Measurements from ENCODE around the gene ABHD14A.

The ABHD14A gene

GRCh38 chr3:51957520-51958205 is 17.2 kb upstream of the ABHD14A start:
- no peak for DNase-seq

- DNase-seq, result no peak
These were observed 16.0 kb upstream of the ABHD14A start for GRCh38 chr3:51958603-51959521.

DNA sequence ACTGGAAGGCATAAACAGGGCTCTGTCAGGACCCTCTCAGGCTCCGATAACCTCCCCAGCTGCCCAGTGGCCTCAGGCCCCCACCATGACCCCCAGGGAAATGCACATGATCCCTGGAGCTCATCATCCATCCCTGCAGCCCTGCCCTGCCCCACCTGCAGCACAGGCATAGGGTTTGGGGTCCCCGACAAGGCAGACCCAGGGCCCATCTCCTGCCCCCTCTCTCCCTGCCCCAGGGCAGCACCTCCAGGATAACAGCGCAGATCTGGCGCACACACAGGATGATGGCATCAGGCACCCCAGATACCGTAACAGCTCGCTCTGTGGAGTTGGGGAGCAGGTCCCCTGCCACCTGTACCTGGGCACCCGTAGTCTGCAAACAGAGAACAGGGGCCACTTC is 15.2 kb upstream of the ABHD14A start:
- no peak for DNase-seq

DNA sequence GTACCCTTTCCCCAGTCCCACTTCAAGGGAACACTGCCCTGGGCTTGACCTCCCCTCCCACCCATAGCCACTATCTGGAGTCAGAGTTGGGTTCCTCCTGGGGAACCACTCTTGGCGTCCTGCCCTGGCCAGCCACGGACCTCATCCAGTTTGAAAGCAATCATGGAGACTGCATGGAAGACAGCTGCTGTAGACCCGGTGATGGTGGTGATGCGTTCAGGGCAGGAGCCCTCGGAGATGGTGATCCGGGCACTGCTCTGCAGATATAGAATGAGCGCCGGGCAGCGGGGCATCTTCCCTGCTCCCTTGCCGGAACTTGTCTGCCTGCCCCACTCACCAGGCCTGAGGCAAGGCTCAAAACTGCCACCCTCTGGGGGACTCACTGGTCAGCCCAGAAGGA is 14.5 kb upstream of the ABHD14A start:
- no peak for DNase-seq

- no peak for DNase-seq
These were observed 13.9 kb upstream of the ABHD14A start for GRCh38 chr3:51961011-51961410.

- no peak for DNase-seq
These were observed 13.0 kb upstream of the ABHD14A start for GRCh38 chr3:51961602-51962569.

DNA sequence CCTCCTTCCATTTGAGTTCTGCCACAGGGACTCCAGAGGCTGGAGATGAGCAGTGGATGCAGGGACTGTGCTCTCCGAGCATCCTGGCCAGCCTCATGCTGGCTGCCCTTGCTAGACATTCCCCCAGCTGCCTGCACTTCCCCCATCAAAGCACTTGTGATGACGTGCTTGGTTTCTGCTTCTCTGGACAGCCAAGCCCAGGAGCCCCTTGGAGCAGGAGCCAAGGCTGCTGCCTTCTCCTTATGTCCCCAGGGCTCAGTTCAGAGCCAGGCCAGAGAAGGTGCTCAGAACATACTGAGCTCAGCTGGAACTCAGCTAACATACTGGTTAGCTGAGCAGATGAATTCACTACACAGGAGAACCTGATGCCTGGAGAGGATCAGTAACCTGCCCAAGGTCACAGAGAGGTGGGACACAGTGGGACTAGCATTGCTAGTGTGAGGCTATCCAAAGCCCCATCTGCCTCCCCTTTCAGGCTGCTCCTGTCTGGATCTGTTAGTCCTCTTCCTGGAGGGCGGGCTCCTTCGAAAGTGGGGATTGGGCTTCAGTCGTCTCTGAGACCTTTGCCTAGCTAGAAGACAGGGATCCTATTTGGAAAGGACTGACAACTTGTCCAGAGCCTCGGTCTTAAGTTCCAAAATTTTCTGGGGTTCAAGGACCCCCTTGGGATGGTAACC is 11.9 kb upstream of the ABHD14A start:
- no peak for DNase-seq

DNA sequence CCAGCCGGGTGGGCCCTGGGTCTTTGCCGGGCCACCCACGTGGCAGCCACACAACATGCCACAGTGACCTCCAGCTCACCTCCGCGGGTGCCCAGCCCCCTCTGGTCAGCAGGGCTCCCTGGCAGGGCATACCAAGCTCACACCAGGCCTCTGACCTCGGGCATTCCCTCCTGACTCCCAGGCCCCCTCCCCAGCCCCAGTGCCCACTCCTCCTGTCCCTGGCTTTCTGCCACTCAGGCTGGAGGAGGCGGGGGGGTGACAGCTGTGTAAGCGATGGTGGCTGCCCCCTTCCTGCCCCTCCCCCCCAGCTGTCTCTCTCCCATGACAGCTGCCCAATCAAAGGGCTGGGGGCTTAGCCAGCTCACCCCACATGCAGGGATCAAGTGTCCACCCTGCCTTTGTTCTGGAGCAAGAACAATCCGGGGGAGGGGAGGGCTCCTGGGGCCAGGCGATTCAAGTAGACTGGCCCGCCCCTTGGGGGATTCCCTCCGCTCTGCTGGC is 10.9 kb upstream of the ABHD14A start:
- DNase-seq, result no peak

DNA sequence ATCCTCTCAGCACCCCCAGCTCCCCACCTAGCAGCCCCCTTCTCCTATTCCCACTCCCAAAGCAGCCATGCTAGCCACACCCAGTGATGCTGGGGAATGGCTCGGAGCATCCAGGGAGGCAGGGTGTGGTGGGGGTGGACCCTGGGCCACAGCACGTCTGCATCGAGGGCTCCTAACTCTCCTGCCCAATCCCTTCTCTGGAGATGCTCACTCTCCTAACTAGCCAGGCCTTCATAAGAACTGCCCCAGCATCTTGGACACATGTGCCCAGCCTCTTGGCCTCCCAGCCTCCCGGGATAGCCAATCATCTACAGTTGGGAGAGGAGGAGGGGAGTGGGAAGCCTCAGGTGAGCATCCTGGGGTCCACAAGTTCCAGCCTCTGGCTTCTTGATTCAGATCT is 10.3 kb upstream of the ABHD14A start:
- DNase-seq, result no peak

DNA sequence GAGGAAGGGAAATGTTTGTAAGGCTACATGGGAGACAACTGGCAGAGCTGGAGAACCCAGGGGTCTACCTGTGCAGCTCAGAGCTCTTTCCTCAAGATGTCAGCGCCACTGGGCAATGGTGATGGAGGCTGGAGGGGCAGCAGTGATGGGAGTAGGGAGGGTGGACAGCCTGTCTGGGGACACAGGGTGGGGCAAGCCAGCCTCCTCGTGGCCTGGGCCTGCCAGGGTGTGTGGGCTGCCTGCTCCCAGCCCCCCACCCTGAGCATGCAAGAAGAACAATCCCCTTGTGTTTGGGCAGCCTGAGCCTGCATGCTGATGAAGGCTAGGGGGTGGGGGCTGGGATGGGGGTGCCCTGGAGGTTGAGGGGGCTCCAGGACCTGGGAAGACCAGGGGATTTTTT is 8.8 kb upstream of the ABHD14A start:
- DNase-seq, result no peak

DNA sequence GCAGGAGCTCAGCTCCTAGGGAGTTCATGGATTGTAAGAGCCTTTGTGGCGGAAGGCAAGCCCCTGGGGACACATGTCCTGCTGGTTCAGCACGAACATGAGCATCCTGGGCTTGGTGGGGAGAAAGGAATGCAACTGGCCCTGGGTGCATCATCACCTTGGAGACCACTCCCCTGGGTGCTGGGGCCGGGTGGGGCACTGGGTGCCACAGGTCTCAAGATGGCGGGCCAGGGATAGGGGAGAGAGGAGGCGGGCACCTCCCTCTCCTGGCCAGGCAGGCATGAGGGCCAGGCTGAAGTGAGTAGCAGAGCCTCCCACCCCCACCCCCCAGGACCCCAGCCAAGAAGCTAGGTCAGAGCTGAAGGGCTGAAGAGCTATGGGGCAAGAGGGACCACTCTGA is 8.4 kb upstream of the ABHD14A start:
- DNase-seq, result no peak

DNA sequence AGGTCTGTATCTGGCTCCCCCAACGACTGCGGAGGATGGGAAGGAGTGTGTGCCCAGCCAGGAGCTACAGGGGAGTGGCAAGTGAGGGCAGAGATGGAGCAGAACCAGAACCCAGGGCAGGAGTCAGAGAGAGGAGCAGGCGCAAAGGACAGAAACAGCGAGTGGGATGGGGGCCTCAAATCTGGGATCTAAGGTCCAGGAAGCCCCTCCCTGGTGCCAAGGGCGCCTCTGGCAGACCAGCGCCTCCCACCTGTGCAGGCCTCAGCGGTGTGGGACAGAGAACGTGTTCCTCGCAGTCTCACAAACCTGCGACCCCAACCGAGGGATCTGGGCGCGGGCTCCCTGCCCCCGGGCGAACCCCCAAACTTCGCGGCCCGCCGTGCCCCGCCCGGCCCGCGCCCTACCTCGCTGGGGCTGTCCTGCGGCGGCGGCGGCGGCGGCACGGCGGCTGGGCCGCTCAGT is 7.9 kb upstream of the ABHD14A start:
- DNase-seq, result peak; percentile 10

GRCh38 chr3:51967384-51968169 is 7.3 kb upstream of the ABHD14A start, which contains the start of gene PCBP4:
PCBP4 (minus strand) TSS chr3:51967454; CDS start chr3:51961240, 6,214 bp downstream.
- DNase-seq, result peak; percentile 29

GRCh38 chr3:51968170-51968775 is 6.6 kb upstream of the ABHD14A start:
- no peak for DNase-seq

DNA sequence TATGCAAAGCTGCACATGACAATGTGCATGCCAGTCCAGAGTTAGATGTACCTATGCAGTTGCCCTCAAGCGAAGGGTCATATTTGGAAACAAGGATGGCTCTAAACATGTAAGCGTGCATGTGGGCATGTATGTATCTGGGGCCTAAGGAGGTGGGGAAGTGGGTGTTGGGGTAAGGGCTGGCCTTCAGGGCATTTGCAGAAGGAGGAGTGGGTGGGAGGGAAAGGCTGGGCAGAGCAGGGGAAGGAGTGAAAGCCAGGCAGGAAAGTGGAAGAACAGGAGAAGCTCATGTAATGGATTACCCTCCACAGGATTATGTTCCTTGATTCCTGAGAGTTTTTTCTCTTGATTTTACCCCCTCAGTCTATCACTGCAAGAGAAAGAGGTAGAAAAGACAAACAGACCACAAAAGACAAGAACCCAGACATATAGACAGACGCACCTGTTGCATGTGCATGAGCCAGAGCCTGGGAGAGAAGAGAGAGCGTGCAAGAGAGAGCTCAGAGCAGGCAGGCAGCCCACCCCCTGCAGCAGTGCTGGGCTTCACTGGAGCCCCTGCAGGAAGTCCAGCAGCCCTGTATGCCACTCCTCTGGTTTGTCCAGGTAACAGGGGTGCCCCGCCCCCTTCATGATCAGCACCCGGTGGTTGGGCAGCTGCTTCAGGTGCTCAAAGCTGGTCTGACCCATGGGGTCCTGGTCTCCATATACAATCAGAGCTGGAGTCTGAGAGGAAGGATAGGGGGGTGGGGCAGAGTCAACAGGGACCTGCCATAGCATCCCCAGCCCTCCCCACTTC is 5.8 kb upstream of the ABHD14A start:
- DNase-seq, result no peak

GRCh38 chr3:51969841-51970240 is 5.0 kb upstream of the ABHD14A start:
- DNase-seq, result no peak

DNA sequence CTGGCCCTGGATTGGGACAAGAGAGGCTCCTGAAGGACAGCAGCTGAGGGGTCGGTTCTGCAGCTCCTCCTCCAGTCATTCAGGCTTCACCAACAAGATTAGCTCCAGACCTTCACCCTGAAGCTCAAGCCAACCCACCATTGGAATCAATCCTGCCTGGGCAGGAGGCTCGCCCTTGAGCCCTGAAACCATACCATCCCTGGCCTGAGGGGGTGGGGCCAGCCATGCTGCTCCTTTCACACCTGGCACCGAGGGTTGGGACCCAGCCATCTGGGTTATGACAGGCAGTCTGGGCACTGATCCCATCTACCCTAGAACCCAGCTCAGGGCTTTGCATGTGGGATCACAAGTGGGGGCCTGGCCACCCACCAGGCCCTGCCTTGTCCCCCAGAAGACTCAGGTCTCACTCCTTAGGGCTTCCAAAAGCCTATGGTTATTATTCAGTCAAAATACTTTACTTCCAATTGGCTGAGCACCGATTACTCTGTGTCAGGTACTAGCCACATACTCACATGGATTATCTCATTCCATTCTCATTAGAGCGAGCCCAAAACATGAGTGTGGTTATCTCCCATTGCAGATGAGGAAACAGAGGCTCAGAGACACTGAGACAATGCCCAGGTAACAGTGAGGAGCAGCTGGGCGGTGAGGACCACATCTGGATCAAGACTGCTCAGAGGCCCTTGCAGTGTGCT is 4.1 kb upstream of the ABHD14A start:
- DNase-seq, result no peak

- DNase-seq, result no peak
These were observed 3.5 kb upstream of the ABHD14A start for GRCh38 chr3:51971350-51971749.

- DNase-seq, result no peak
These were observed 444 bp upstream of the ABHD14A start for GRCh38 chr3:51974277-51974962.
